Measurements from ENCODE around the gene DUXB.

DUXB gene

GRCh38 chr16:75701361-75701760, at the start of gene DUXB:
Gene DUXB, minus strand, starts transcription at chr16:75701461. Its CDS starts 43 bp downstream, at chr16:75701418.
- ATAC-seq, result no peak

- ATAC-seq, result no peak
Measured at GRCh38 chr16:75750528-75750927, 49.3 kb upstream of the DUXB start.

GRCh38 chr16:75746359-75746758, 45.1 kb upstream of the DUXB start:
- no peak for ATAC-seq

- ATAC-seq, result no peak
Measured at GRCh38 chr16:75745823-75746222, 44.6 kb upstream of the DUXB start.

GRCh38 chr16:75745242-75745641, 44.0 kb upstream of the DUXB start:
- ATAC-seq, result no peak

GRCh38 chr16:75742424-75743047, 41.3 kb upstream of the DUXB start:
- ATAC-seq, result no peak

GRCh38 chr16:75733305-75734211, 32.3 kb upstream of the DUXB start:
- no peak for ATAC-seq

GRCh38 chr16:75732871-75733270, 31.6 kb upstream of the DUXB start:
- no peak for ATAC-seq

GRCh38 chr16:75727221-75727620, 26.0 kb upstream of the DUXB start:
- no peak for ATAC-seq

GRCh38 chr16:75726390-75726789, 25.1 kb upstream of the DUXB start, which contains the start of gene CPHXL:
Gene CPHXL, minus strand, starts transcription at chr16:75726490. Its CDS starts 48 bp downstream, at chr16:75726442.
- no peak for ATAC-seq

- ATAC-seq, result no peak
Measured at GRCh38 chr16:75718452-75718851, 17.2 kb upstream of the DUXB start.

- ATAC-seq, result no peak
Measured at GRCh38 chr16:75714661-75715060, 13.4 kb upstream of the DUXB start.

GRCh38 chr16:75710344-75710743, 9.1 kb upstream of the DUXB start:
- ATAC-seq, result no peak

- no peak for ATAC-seq
Measured at GRCh38 chr16:75703306-75703705, 2.0 kb upstream of the DUXB start.

GRCh38 chr16:75702242-75702641, 981 bp upstream of the DUXB start:
- ATAC-seq, result no peak

GRCh38 chr16:75697571-75697970, 3.7 kb downstream of the DUXB start:
- no peak for ATAC-seq

- no peak for ATAC-seq
Measured at GRCh38 chr16:75695708-75696107, 5.6 kb downstream of the DUXB start.

GRCh38 chr16:75687361-75687760, 13.9 kb downstream of the DUXB start:
- ATAC-seq, result no peak

- no peak for ATAC-seq
Measured at GRCh38 chr16:75682308-75682707, 19.0 kb downstream of the DUXB start.

GRCh38 chr16:75679366-75679765, 21.9 kb downstream of the DUXB start:
- ATAC-seq, result no peak

GRCh38 chr16:75676909-75677308, 24.4 kb downstream of the DUXB start, which contains the start of gene CPHXL2:
Gene CPHXL2, minus strand, starts transcription at chr16:75677009. Its CDS starts 10 bp downstream, at chr16:75676999.
- ATAC-seq, result no peak

GRCh38 chr16:75667503-75667902, 33.8 kb downstream of the DUXB start:
- no peak for ATAC-seq

GRCh38 chr16:75660726-75661302, 40.4 kb downstream of the DUXB start:
- no peak for ATAC-seq

GRCh38 chr16:75660321-75660720, 40.9 kb downstream of the DUXB start:
- no peak for ATAC-seq
